ENCODE results near the gene FUT1. TPM values are rescaled to one million over a fixed set of nuclear protein-coding genes. Genes with fewer than 3 reads are reported as not detected.
A peak's percentile ranks its signal among the peaks of the same experiment; 100 is the strongest.

FUT1 gene
- total and polyA plus RNA-seq, 9 of the 15 experiments (the other 6 are each of a cell fraction or from before 2014, with no cell fraction given) = 2.3 to 18.5 (median 8.8) TPM

DNA sequence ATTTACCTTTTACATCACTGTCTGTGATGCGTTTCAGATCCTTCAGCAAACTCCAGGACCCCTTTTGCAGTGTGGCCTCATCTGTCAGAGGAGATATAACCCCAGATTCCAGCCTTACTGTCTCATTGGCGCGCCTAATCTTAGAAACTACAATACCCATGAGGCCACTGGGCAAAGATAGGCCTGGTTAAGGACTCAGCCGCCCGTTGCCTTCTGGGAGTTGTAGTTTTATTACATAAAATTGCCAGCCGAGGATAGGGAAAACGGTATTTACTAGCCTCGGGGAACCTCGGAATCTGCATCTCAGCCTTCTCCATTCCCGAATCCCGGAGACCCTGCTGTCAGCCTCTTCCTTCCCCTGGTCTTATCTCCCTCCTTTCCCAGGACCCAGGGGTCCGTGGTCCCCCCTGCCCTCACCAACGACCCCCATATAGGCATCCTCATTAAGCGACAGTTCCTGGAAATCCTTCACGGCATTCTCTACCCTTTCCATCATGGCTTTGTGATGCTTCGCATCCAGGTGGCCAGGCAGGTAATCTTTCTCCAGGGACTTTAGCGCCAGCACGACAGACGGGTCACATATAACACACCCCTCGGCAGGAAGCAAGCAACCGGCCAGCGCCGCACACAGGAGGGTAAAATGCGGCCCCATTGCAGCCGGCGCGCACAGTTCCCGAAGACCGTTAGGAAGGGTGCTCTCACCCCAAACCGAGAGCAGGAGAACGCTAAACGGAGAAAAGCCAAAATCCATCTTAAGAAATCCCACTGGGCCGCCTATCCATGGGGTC is 7.0 kb downstream of the FUT1 start (continued):
- TF ChIP-seq ZNF197 (CRISPR knock-in tag; IDR thresholded peaks at IDR 0.05; ENCODE audit: low read depth) (peak; percentile 87; the same call in 1 of the 2 replicates), FOSL1 (tag; conservative IDR thresholded peaks at IDR 0.05) (no peak; the same call in 1 of the 2 replicates), JUND (IDR thresholded peaks at IDR 0.05; ENCODE audit: borderline replicate concordance, low read depth, low read length) (peak; percentile 36; the same call in 1 of the 2 replicates), JUND (tag; IDR thresholded peaks at IDR 0.05; ENCODE audit: borderline replicate concordance, low read depth, low read length) (no peak; the same call in 2 of the 3 replicates), RBFOX2 (IDR thresholded peaks at IDR 0.05; ENCODE audit: low read depth, low read length) (0 out of 2 replicates have a peak, but pooled peaks have one; percentile 29), ZNF395 (CRISPR knock-in tag; IDR thresholded peaks at IDR 0.05) (peak; percentile 81; the same call in 1 of the 2 replicates), ILF3 (IDR thresholded peaks at IDR 0.05; ENCODE audit: borderline replicate concordance) (no peak), POLR2G (IDR thresholded peaks at IDR 0.05; ENCODE audit: low read depth, low read length) (peak; percentile 50; the same call in 1 of the 2 replicates), RERE (CRISPR knock-in tag; IDR thresholded peaks at IDR 0.05; ENCODE audit: borderline replicate concordance) (0 out of 2 replicates have a peak, but pooled peaks have one; percentile 25), MBD2 (IDR thresholded peaks at IDR 0.05; ENCODE audit: borderline replicate concordance, low read depth) (peak; percentile 76), POU5F1 (IDR thresholded peaks at IDR 0.05; ENCODE audit: borderline replicate concordance, low read depth, low read length, partially characterized antibody) (peak; percentile 30), ZNF766 (CRISPR knock-in tag; conservative IDR thresholded peaks at IDR 0.05) (peak; percentile 90), ZNF311 (CRISPR knock-in tag; IDR thresholded peaks at IDR 0.05) (no peak), POLR3G (IDR thresholded peaks at IDR 0.05; ENCODE audit: extremely low read depth, insufficient read length, insufficient replicate concordance) (no peak)
- TF ChIP-seq, protein P1, sequence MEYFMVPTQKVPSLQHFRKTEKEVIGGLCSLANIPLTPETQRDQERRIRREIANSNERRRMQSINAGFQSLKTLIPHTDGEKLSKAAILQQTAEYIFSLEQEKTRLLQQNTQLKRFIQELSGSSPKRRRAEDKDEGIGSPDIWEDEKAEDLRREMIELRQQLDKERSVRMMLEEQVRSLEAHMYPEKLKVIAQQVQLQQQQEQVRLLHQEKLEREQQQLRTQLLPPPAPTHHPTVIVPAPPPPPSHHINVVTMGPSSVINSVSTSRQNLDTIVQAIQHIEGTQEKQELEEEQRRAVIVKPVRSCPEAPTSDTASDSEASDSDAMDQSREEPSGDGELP (CRISPR knock-in tag; IDR thresholded peaks at IDR 0.05; ENCODE audit: borderline replicate concordance) = peak; percentile 15; the same call in 1 of the 2 replicates
- TF ChIP-seq, protein P2, sequence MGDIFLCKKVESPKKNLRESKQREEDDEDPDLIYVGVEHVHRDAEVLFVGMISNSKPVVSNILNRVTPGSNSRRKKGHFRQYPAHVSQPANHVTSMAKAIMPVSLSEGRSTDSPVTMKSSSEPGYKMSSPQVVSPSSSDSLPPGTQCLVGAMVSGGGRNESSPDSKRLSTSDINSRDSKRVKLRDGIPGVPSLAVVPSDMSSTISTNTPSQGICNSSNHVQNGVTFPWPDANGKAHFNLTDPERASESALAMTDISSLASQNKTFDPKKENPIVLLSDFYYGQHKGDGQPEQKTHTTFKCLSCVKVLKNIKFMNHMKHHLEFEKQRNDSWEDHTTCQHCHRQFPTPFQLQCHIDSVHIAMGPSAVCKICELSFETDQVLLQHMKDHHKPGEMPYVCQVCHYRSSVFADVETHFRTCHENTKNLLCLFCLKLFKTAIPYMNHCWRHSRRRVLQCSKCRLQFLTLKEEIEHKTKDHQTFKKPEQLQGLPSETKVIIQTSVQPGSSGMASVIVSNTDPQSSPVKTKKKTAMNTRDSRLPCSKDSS (IDR thresholded peaks at IDR 0.05; ENCODE audit: low read depth, partially characterized antibody) = no peak

Data from K562 (cell line).